Epithelial cell of esophagus (primary cell): Measurements from ENCODE around the gene ANKRD66.

ENCODE experiments used
- DNase-seq: peaks from one replicate; pipeline ENCODE4 v3.0.0; 2010; ENCODE audit warnings: low read depth
- H3K4me3 ChIP-seq: 2 replicates; pipeline ENCODE4 v1.5.1; 2011; ENCODE audit warnings: mild to moderate bottlenecking, low read length, control low read depth
- CTCF ChIP-seq: IDR thresholded peaks from 2 replicates; pipeline ENCODE4 v1.5.1; 2011; ENCODE audit warnings: low read depth, mild to moderate bottlenecking, low read length, control low read depth, inconsistent platforms; ENCODE audit not compliant: insufficient read depth; ENCODE audit errors: missing control alignments

ANKRD66 gene

GRCh38 chr6:46776070-46776712, 29.5 kb downstream of the ANKRD66 start:
- no peak for TF ChIP-seq CTCF

GRCh38 chr6:46777476-46778346, 31.0 kb downstream of the ANKRD66 start:
- TF ChIP-seq CTCF, result no peak
- no peak for DNase-seq
- H3K4me3 ChIP-seq, result no peak overlapping the region

More at GRCh38 chr6:46776070-46776712, 29.5 kb downstream of the ANKRD66 start:
- H3K4me3 ChIP-seq, result no peak overlapping the region
- DNase-seq, result no peak

- H3K4me3 ChIP-seq, result no peak overlapping the region
- peak; percentile 75 for TF ChIP-seq CTCF
- peak; percentile 84 for DNase-seq
Measured at GRCh38 chr6:46781478-46782378, 35.0 kb downstream of the ANKRD66 start.

GRCh38 chr6:46784535-46784934, 37.8 kb downstream of the ANKRD66 start:
- no peak overlapping the region for H3K4me3 ChIP-seq
- no peak for DNase-seq
- TF ChIP-seq CTCF, result no peak

GRCh38 chr6:46787871-46788540, 41.3 kb downstream of the ANKRD66 start:
- no peak overlapping the region for H3K4me3 ChIP-seq
- no peak for DNase-seq
- no peak for TF ChIP-seq CTCF

GRCh38 chr6:46788791-46789190, 42.1 kb downstream of the ANKRD66 start:
- no peak for TF ChIP-seq CTCF
- no peak for DNase-seq
- H3K4me3 ChIP-seq, result no peak overlapping the region
